Measurements from ENCODE around the gene ENOX1.
"Not testable (repeated sequence)": the region's sequence is repeated elsewhere in the genome, so short reads cannot be mapped to it uniquely, and the experiment has no call there.

Gene ENOX1

DNA sequence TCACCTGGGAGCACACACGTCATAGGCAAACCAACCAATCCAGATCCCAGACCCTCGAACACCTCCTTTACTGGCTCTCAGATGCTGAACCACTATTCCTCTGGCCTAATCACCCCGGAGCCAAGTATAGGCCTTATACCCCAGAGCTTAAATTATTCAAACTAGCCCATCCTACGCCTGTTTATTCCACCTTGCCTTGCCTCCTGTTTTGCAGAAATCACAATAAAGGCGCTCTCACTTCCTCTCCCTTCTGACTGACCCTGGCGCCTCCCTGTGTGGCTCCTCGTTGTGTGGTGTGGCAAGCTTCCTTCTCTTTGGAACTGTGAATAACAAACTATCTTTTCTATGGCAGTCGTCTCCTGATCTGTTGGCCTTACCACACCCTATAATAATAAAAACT, 354.9 kb downstream of the ENOX1 start:
- no peak for DNase-seq (ENCODE audit: low read depth)

DNA sequence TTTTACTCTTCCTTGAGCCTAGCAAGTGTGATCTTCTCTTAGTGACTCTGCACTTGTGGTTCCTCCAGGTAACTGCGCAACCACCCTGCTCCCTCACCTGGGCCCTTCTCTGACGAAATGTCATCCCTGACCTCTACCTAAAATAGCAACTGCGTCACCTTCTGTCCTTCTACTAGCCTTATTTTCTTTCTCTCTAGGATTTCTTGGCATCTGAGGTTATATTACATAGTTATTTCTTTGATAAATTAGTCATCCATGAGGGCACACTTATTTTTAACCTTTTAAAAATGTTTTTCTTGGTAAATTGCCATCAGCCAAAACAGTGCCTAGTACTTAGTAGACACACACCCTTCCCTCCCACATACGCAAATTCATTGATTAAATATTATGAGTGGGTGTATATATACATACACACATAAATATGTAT, 355.5 kb downstream of the ENOX1 start:
- no peak for DNase-seq (ENCODE audit: low read depth)

DNA sequence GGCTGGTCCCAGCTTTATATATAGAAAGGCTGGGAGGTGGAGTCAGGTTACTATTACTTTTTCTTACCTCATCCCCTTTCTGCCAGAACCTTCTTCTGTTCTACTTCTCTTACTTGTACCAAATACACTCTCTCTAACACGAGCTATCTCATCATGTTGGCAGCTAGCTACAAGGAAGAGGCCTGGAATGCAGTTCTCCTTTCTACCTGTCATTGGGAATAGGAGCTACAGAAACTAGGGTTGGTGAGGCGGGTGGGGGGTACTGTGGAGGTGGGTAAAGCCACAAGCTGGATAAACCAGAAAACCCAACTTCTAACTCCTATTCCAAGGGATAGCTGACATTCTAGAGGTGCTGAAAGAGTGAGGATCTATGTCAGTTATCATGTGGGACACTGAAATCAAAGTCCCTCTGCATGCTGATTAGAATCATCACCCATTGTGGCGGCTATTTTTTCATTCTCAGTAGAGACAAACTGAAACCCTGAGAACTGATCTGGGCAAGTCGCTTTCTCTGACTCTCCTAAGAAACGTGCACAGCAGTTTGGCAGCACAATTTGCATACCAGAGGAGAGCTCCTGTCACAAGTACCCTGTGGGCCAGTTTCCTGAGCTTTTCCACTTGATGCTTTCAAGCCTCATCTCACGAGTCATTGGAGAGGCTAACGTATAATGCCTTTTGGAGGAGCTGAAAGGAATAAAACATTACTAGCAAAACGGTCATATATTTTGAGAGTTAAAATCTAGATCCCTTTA, 358.1 kb downstream of the ENOX1 start:
- DNase-seq (ENCODE audit: low read depth), result no peak

DNA sequence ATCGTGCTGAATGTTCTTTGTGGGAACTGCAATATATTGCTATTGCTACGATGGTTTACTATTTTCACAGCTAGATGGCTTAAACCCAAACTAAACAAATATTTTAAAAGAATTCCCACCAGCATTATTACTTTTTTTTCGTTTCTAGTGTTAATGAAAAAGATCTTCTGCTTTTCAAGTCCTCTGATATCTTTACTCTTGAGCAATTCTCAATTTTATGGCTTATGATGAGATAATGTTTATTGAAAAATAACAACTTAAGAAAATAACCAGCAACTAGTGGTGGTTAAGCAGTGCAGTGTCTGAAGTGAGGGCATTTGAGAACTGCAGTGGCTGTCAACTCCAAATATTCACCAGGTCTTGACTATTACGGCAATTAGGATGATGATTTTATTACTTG, 360.4 kb downstream of the ENOX1 start:
- DNase-seq (ENCODE audit: low read depth), result no peak

DNA sequence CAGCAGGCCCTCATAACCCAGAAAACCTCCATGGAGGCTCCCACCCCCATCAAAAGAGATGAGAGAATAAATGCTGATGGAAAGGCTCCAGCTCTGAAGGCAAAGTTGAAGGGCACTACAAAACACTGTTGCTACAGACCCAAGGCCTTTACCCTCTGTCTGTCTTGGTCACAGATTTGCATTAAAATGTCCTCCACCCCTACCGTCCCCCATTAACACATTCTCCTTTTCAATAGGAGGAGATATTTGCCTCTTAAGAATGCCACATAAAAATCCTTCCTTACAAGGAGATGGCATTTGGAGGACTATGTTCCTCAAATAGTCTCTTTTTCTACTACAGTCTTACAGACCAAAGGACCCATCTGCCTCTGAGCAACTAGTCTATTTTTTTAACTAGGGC, 361.5 kb downstream of the ENOX1 start:
- no peak for DNase-seq (ENCODE audit: low read depth)

DNA sequence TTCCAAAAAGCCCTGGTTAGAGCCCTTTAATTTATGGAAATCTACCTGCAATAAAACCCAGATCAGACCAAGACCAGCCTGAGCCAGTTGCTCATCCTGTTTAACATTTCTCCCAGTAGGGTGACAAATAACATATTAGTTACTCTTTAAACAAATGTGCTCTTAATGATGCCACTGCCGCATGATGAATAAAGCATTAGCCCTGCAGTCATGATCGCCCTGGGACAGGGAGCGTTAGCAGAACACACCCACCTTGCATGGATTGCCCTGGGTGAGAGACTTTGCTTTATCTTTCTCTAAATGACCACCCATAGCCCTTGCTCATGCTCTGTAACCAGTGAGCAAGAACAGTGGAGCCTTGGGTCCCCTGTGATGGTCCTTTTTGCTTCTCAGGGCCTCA, 362.4 kb downstream of the ENOX1 start:
- no peak for DNase-seq (ENCODE audit: low read depth)

DNA sequence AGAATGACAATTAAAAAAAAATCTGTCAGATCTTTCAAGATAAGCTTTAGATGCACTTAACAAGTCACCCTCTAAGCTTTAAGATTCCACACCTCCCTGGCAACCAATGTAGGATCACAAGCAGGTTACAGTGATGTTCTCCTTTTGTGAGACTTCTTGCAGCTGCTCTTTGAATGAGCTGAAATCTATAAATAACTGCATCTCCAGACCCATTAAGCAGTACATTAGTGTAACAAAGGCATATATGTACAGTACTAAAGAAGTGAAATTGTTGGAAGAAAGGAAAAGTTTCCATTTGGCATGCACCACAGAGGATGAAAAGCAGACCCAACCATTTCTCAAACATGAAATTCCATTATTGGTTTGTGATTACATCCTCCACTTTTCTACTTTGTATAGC, 364.7 kb downstream of the ENOX1 start:
- DNase-seq (ENCODE audit: low read depth), result no peak

DNA sequence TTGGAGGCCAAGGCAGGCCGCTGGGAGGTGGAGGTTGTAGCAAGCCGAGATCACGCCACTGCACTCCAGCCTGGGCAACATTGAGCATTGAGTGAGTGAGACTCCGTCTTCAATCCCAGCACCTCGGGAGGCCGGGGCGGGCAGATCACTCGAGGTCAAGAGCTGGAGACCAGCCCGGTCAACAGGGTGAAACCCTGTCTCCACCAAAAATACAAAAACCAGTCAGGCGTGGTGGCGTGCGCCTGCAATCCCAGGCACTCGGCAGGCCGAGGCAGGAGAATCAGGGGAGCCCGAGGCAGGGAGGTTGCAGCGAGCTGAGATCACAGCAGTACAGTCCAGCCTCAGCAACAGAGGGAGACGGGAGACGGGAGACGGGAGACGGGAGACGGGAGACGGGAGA, 369.9 kb downstream of the ENOX1 start:
- DNase-seq (ENCODE audit: low read depth), result not testable (repeated sequence)

DNA sequence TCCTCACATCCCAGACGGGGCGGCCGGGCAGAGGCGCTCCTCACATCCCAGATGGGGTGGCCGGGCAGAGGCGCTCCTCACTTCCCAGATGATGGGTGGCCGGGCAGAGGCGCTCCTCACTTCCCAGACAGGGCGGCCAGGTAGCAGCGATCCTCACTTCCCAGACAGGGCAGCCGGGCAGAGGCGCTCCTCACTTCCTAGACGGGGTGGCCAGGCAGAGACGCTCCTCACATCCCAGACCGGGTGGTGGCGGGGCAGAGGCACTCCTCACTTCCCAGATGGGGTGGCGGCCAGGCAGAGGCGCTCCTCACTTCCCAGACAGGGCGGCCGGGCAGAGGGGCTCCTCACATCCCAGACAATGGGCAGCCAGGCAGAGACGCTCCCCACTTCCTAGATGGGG, 370.4 kb downstream of the ENOX1 start:
- DNase-seq (ENCODE audit: low read depth), result not testable (repeated sequence)

DNA sequence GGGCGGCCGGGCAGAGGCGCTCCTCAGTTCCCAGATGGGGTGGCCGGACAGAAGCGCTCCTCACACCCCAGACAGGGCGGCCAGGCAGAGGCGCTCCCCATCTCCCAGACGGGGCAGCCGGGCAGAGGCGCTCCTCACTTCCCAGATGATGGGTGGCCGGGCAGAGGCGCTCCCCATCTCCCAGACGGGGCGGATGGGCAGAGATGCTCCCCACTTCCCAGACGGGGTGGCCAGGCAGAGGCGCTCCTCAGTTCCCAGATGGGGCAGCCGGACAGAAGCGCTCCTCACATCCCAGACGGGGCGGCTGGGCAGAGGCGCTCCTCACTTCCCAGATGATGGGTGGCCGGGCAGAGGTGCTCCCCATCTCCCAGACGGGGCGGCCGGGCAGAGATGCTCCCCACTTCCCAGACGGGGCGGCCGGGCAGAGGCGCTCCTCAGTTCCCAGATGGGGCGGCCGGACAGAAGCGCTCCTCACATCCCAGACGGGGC, 370.8 kb downstream of the ENOX1 start:
- DNase-seq (ENCODE audit: low read depth), result not testable (repeated sequence)

DNA sequence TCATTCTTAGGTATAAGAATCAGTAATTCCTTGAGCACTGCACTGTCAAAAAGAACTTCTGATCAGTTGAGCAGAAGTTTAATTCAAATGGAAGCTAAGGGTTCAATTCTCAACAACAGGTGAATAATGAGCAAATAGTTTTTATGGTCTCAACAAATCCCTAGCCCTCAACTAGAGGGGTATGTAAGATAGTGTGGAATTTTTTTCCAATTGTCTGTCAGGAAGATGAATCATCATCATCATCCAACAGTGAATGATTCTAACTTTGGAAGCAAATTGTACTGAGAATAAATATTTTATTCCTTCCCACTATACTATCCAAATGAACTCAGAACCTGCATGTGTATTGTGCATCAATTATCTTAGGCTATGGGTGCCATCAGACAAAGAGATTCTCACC, 372.7 kb downstream of the ENOX1 start:
- no peak for DNase-seq (ENCODE audit: low read depth)

DNA sequence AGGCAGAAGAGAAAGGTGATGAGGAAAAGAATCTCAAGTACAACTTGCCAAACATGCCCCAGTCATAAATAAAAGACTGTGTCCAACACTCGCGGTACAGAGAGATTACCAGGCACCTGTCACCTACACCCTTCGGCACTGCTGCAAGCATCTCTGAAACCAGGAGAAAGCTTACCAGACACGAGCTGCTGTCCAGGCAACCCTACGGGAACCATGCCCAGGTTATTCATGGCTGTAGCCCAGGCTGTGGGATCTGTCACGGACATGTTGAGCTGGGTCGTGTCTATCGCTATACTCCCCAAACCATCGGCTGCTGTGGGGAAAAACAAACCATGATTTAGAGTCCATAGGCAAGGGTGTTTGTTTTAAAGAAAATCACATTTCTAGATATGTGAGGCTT, 375.0 kb downstream of the ENOX1 start:
- no peak for DNase-seq (ENCODE audit: low read depth)

DNA sequence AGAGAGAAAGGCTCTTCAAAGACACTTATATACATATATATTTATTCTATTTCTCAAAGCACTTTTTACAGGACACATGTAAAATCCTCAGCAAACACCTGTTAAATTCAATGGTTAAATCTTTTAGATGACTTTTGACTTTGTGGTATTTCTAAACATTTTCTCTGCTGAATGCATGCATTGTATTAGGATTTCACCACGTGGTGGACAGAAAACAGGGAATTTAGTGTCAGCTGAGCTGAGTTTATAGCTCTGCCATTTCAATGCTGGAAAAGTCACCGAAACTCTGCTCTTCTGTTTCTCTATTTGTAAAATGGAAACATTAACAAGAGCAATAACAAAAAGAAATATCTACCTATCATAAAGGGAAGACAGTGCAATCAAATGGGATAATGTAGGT, 375.6 kb downstream of the ENOX1 start:
- no peak for DNase-seq (ENCODE audit: low read depth)

DNA sequence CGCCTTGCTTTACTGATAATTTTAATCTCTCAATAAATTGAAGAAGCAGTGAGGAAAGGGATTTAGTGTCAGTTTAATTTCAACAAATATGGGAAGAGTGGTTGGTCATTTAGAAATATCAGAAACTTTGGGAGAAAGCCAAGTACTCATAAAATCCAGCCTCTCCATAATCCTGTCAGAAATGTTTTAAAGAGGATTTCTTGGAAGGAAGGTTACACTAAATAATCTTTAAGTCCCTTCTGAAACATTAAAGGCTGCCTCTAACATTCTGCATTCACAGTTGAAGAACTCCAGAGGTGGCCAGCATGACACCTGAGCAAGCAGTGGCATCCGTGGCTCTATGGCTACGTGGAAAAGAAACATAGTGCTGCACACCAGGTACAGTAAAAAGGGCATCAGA, 378.5 kb downstream of the ENOX1 start:
- DNase-seq (ENCODE audit: low read depth), result no peak

DNA sequence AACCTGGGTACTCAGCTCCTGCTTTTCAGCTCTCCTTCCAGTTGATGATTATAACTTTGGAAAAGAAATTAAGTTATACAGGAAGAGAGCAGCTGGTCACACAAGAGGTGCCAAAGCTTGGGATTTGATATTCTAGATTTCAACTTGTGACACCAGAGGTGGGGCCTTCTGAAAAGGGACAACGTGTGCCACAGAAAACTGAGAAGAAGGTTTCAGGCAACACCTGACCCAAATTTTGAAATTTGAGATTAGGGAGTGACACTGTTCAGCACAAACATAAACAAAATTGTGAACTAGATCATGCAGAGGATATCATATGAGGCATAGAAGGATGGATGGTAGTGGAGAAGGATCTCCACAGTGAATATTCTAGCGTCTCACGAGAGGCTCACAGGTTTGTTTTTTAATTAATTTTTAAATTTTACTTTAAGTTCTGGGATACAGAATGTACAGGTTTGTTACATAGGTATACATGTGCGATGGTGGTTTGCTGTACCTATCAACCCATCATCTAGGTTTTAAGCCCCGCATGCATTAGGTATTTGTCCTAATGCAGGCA, 379.7 kb downstream of the ENOX1 start:
- no peak for DNase-seq (ENCODE audit: low read depth)

DNA sequence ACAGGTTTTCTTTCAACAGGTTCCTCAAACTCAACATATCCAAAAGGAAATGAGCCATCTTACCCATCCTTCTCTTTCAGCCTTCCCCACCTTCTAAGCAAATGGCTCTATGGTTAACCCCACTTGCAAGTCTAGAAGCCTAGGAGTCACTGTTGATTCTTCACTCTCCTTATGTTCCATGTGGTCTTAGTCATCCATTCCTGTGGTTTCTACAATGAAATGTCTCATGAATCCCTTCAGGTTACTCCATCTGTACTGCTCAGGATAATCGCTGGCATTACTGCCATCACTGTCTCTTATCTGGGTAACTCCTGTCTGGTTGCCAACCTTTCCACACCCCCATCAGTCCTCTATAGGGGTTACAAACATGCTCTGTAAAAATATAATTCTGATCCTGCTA, 381.3 kb downstream of the ENOX1 start:
- no peak for DNase-seq (ENCODE audit: low read depth)

DNA sequence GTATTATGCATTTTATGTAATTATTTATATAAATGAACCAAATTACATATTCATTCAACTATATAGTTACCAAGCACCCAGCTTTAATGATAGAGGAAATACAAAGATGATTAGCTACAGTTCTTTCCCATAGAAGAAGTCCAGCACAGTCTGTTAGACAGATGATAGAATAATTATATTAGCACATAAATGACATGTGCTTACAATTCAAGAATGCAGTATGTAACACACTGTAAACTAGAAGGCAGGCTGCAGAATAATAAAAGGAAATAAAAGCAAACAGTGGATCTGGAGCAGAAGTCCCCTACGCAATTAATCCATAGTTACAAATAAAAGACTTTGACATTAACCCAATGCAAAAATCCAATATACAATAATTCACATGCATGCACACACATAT, 384.4 kb downstream of the ENOX1 start:
- DNase-seq (ENCODE audit: low read depth), result no peak

DNA sequence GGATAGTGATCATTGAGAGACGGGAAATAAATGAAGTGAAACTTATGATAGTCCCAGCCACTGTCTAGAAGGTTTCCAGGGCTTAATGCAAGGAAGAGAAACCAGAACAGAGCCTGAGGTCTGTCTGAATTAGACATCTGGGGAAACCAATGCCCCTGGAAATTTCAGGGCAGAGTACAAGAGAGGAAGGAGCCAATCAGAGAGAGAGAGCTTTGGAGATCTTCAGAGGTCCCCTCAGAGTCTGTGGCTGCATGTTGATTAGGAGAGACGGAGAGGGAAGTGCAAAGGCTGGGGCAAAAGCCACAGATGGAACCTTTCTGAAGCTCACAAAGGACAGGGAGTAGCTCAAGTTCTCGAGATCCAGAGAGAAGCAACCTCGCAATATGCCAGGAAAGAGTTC, 385.4 kb downstream of the ENOX1 start:
- DNase-seq (ENCODE audit: low read depth), result no peak

DNA sequence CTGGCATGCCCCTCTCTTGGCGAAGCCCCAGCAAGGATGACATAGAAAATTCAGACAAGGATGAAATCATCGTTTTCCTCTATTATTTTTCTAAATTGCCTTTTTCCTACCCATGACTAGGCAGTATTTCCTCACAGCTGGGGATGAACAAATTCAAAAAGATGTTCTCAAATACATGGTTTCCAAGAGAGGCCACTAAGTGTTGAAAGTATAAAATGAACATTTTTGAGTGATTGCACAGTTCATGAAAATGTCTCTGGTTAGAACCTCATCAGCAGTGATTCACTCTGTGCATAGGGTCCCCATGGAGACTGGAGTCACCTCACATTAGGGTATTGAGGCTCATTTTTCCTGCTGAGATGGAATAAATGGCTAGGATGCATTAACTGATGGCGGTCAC, 389.7 kb downstream of the ENOX1 start:
- peak; percentile 86 for DNase-seq (ENCODE audit: low read depth)

DNA sequence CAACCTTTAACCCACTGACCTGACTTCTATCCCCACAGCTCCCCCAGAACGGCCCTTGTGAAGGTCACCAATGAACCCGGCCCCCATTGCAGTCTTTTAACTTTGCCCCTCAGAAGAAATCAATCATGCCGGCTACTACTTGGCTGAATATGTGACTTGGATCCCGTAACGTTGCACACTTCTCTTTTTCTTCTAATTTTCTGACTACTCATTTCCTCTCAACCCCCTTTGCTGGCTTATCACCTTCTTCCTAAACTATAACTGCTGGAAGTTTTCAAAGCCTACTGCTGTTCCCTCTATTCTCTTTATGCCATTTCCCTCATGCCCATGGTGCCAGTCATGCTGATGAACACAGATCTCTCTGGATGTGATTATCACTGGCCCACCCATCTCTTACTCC, 395.7 kb downstream of the ENOX1 start:
- DNase-seq (ENCODE audit: low read depth), result no peak

DNA sequence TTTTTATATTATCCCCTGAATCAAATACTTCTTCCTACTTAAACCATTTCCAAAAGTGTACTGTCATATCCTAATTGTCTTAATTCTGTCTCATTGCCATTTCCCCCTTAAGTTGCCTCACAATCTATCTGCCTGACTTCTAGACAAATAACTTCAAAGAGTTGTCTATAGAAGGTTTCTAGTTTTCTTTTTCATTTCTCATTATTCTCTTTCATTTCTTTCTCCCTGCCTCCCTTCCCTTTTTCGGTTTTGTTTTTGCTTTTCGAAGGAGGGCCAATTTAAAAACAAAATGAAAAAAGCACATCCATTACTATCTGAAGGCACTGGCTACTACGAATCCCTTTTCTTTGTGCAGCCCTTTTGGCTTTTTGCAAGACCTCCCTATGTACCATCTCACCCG, 396.2 kb downstream of the ENOX1 start:
- DNase-seq (ENCODE audit: low read depth), result no peak

DNA sequence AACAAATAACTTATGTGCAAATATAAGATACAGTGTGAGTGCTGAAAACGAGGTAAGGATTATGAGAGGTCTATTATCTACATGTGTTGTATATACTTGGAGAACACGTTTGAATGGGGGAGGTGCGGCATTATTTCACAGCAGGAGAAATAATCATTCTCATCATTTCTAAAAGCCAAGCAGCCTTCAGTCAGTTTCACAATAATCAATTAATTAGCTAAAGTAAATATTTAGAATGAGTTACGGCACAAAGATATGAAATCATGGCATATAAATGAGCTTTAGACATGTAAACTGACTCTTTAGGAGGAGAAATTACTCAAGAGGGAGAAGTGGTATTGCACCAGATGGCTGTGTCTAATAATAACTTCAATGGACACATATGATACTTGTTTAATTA, 396.8 kb downstream of the ENOX1 start:
- peak; percentile 91 for DNase-seq (ENCODE audit: low read depth)

DNA sequence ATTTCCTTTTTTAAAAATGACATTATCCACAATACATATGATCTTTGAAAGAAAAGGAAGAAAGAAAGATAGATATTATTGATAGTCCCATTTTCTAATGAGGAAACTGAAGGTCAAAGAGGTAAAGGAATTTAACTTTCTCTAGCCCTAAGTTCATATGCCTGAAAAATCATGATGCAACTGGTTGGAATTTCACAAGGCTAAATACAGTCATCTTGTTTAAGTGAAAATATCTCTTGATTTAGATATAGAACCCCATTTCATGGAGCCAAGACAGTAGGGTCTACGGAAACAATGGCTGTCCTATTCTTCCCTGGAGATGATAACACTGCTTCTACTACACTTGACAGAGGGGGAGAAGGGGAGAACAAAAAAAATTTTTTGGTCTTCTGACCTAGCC, 397.2 kb downstream of the ENOX1 start:
- DNase-seq (ENCODE audit: low read depth), result peak; percentile 46
